H1 (cell line): ENCODE results near the gene CDC7. TPM values are rescaled to one million over a fixed set of nuclear protein-coding genes. Genes with fewer than 3 reads are reported as not detected.

Experiments used
- CTCF ChIA-PET: fragments of 300-600 bp; sonication (Branson Sonifier 250); formaldehyde crosslinking; loops from one replicate; lab custom pipeline; 2021; ENCODE audit not compliant: partially characterized antibody; lab: Charles Lee
- POLR2A ChIA-PET: fragments of 300-600 bp; sonication (Branson Sonifier 250); formaldehyde crosslinking; loops from one replicate; lab custom pipeline; 2021; ENCODE audit warnings: inconsistent platforms; ENCODE audit not compliant: partially characterized antibody; lab: Charles Lee
- DNase-seq, 2 experiments: peaks; one replicate each; pipeline versions ENCODE4 v3.0.0 to v3.0.0-alpha.2; 2010 to 2022; ENCODE audit warnings: low spot score in 2 of 2, low read depth in 1 of 2, mixed read lengths in 1 of 2
- FAIRE-seq: peaks from 2 replicates; lab custom pipeline; 2011; peaks lifted over from hg19 to GRCh38; lab: Jason Lieb, UNC
- H2AFZ ChIP-seq: 2 replicates; pipeline ENCODE4 v1.8.1; 2012; ENCODE audit warnings: low read length, inconsistent platforms
- H2AK5ac ChIP-seq: 2 replicates; pipeline ENCODE4 v1.6.1; 2013; ENCODE audit warnings: low read depth, low read length
- H2BK120ac ChIP-seq: replicated peaks from 2 replicates; pipeline ENCODE3; 2013; ENCODE audit warnings: low read depth, low read length, inconsistent platforms
- H2BK12ac ChIP-seq: 2 replicates; pipeline ENCODE4 v1.6.1; 2013; ENCODE audit warnings: low read depth, low read length
- H2BK15ac ChIP-seq: 2 replicates; pipeline ENCODE4 v1.6.1; 2013; ENCODE audit warnings: low read length
- H2BK20ac ChIP-seq: 2 replicates; pipeline ENCODE4 v1.6.1; 2013; ENCODE audit warnings: low read length
- H2BK5ac ChIP-seq: 2 replicates; pipeline ENCODE4 v1.6.1; 2013; ENCODE audit warnings: low read depth, low read length
- H3K14ac ChIP-seq: 2 replicates; pipeline ENCODE4 v1.6.1; 2013; ENCODE audit warnings: inconsistent platforms; ENCODE audit not compliant: insufficient read length
- H3K18ac ChIP-seq: 2 replicates; pipeline ENCODE4 v1.6.1; 2013; ENCODE audit warnings: low read length; ENCODE audit errors: extremely low read depth
- H3K23ac ChIP-seq: 2 replicates; pipeline ENCODE4 v1.6.1; 2013; ENCODE audit warnings: inconsistent platforms; ENCODE audit not compliant: insufficient read length
- H3K23me2 ChIP-seq: 2 replicates; pipeline ENCODE4 v1.6.1; 2013; ENCODE audit warnings: low read depth, low read length
- H3K27ac ChIP-seq: 2 replicates; pipeline ENCODE4 v1.6.1; 2011; ENCODE audit warnings: low read depth, low read length, inconsistent platforms
- H3K27me3 ChIP-seq, 4 experiments: replicated peaks in 1 of 4; 1 replicate in 1 of 4; 2 replicates in 3 of 4; pipeline versions ENCODE4 v1.6.1 to v1.8.1; 2011 to 2013; ENCODE audit warnings: low read length in 3 of 4, mild to moderate bottlenecking in 3 of 4, inconsistent platforms in 2 of 4, mixed read lengths in 2 of 4, moderate library complexity in 1 of 4; ENCODE audit not compliant: control insufficient read depth in 3 of 4, insufficient read depth in 3 of 4; ENCODE audit errors: extremely low read depth in 1 of 4
- H3K36me3 ChIP-seq, 4 experiments: 2 replicates each; pipeline versions ENCODE4 v1.6.1 to v1.8.1; 2011 to 2013; ENCODE audit warnings: mild to moderate bottlenecking in 4 of 4, low read length in 3 of 4, moderate library complexity in 2 of 4, control low read depth in 1 of 4, inconsistent platforms in 1 of 4; ENCODE audit not compliant: insufficient read depth in 4 of 4, control insufficient read depth in 2 of 4
- H3K4ac ChIP-seq: replicated peaks from 2 replicates; pipeline ENCODE3; 2013; ENCODE audit warnings: low read length, low read depth, mixed read lengths, inconsistent platforms; ENCODE audit not compliant: insufficient read length
- H3K4me1 ChIP-seq, 4 experiments: replicated peaks in 1 of 4; 1 replicate in 1 of 4; 2 replicates in 3 of 4; pipeline versions ENCODE4 v1.6.1 to v1.8.1; 2011 to 2013; ENCODE audit warnings: low read length in 3 of 4, inconsistent platforms in 2 of 4, mixed read lengths in 1 of 4; ENCODE audit not compliant: insufficient read depth in 4 of 4, control insufficient read depth in 3 of 4
- H3K4me2 ChIP-seq, 2 experiments: 2 replicates each; pipeline versions ENCODE4 v1.6.1 to v1.8.1; 2011 to 2013; ENCODE audit warnings: low read depth in 2 of 2, low read length in 2 of 2, control low read depth in 1 of 2, inconsistent platforms in 1 of 2, mild to moderate bottlenecking in 1 of 2; ENCODE audit not compliant: insufficient read depth in 1 of 2
- H3K4me3 ChIP-seq, 4 experiments: fragments of 200-600, 300-600 bp in 1 of 4; sonication (generic), shearing (Covaris generic), sonication (Bioruptor Twin) in 1 of 4; 2 replicates each; pipeline versions ENCODE4 v1.5.1 to v1.8.1; 2011 to 2016; ENCODE audit warnings: low read length in 4 of 4, low read depth in 3 of 4, control low read depth in 2 of 4, inconsistent platforms in 2 of 4, mild to moderate bottlenecking in 2 of 4, mixed read lengths in 1 of 4, moderate library complexity in 1 of 4; ENCODE audit not compliant: insufficient read depth in 2 of 4; ENCODE audit errors: extremely low read depth in 1 of 4
- H3K56ac ChIP-seq: replicated peaks from 2 replicates; pipeline ENCODE3; 2013; ENCODE audit warnings: low read depth, mild to moderate bottlenecking, mixed read lengths, low read length, inconsistent platforms; ENCODE audit not compliant: insufficient read length
- H3K79me1 ChIP-seq: 2 replicates; pipeline ENCODE4 v1.6.1; 2013; ENCODE audit warnings: low read depth, low read length, control low read depth
- H3K79me2 ChIP-seq, 2 experiments: 2 replicates each; pipeline versions ENCODE4 v1.6.1 to v1.8.1; 2012 to 2013; ENCODE audit warnings: low read length in 2 of 2, mild to moderate bottlenecking in 2 of 2, inconsistent platforms in 1 of 2; ENCODE audit not compliant: insufficient read depth in 2 of 2, control insufficient read depth in 1 of 2
- H3K9ac ChIP-seq, 4 experiments: replicated peaks in 1 of 4; 1 replicate in 1 of 4; 2 replicates in 3 of 4; pipeline versions ENCODE4 v1.6.1 to v1.8.1; 2011 to 2013; ENCODE audit warnings: low read depth in 3 of 4, low read length in 3 of 4, control low read depth in 2 of 4, mild to moderate bottlenecking in 2 of 4, moderate library complexity in 2 of 4, inconsistent platforms in 1 of 4; ENCODE audit errors: extremely low read depth in 1 of 4
- H3K9me3 ChIP-seq, 2 experiments: 2 replicates each; pipeline versions ENCODE4 v1.6.1 to v1.8.1; 2012 to 2013; ENCODE audit warnings: mild to moderate bottlenecking in 2 of 2, moderate library complexity in 2 of 2, control low read depth in 1 of 2, inconsistent platforms in 1 of 2, low read depth in 1 of 2, low read length in 1 of 2, mixed read lengths in 1 of 2; ENCODE audit not compliant: insufficient read depth in 2 of 2
- H4K20me1 ChIP-seq, 2 experiments: replicated peaks in 1 of 2; 2 replicates each; pipeline versions ENCODE3 to v1.8.1; 2011 to 2013; ENCODE audit warnings: inconsistent platforms in 2 of 2, low read length in 2 of 2, mild to moderate bottlenecking in 1 of 2; ENCODE audit not compliant: insufficient read depth in 2 of 2, control insufficient read depth in 1 of 2
- H4K5ac ChIP-seq: 2 replicates; pipeline ENCODE4 v1.6.1; 2013; ENCODE audit warnings: low read length, low read depth, mixed read lengths, inconsistent platforms; ENCODE audit not compliant: insufficient read length
- H4K8ac ChIP-seq: 2 replicates; pipeline ENCODE4 v1.8.0; 2013; ENCODE audit warnings: mild to moderate bottlenecking, moderate library complexity, low read length, inconsistent platforms; ENCODE audit not compliant: insufficient read depth; ENCODE audit errors: extremely low read depth
- H4K91ac ChIP-seq: replicated peaks from 2 replicates; pipeline ENCODE3; 2013; ENCODE audit warnings: low read length, mixed read lengths, inconsistent platforms; ENCODE audit not compliant: insufficient read length
- SRF ChIP-seq: IDR thresholded peaks from 2 replicates; pipeline ENCODE4 v1.6.1; 2011; ENCODE audit warnings: mild to moderate bottlenecking, low read depth, low read length, moderate library complexity
- WGBS, 2 experiments: shearing (Covaris generic) in 1 of 2; methylation state at CpG; one replicate each; pipeline versions ENCODE4 v1.1.6 to v1.1.7; 2013 to 2015; ENCODE audit warnings: low lambda C conversion rate in 2 of 2, mixed read lengths in 2 of 2, inconsistent platforms in 1 of 2, low coverage in 1 of 2, missing lambda C conversion rate in 1 of 2; ENCODE audit not compliant: insufficient replicate concordance in 2 of 2, insufficient coverage in 1 of 2, insufficient read length in 1 of 2; ENCODE audit errors: extremely low coverage in 1 of 2, missing lambda C conversion rate in 1 of 2; 5-methylcytosine and 5-hydroxymethylcytosine counted together
- polyA plus RNA-seq, 7 experiments: library from polyadenylated mRNA; depleted of rRNA in 3 of 7; stranded (reverse) in 5 of 7; unstranded in 2 of 7; fragments of >200 nt in 5 of 7; fragments of 200-250 nt in 2 of 7; gene quantifications; 1 replicate in 5 of 7; 2 replicates in 1 of 7; 4 replicates in 1 of 7; pipeline versions ENCODE4 v1.2.1 to v1.2.3, GENCODE V29; 2011 to 2013; ENCODE audit warnings: missing spikeins in 2 of 7, mixed read lengths in 2 of 7
- total RNA-seq: library from RNA; stranded (reverse); fragmentation: NEBNext Ultra II Directional; extraction: Animal tissue kit (Norgen Biotek cat#: 25700); gene quantifications from 2 replicates; pipeline ENCODE4 v1.2.1, GENCODE V29; 2021

CDC7 gene
- total and polyA plus RNA-seq, 2 of the 8 experiments (the other 6 are each of a cell fraction or from before 2014, with no cell fraction given) = 12.2 to 34.4 TPM

DNA sequence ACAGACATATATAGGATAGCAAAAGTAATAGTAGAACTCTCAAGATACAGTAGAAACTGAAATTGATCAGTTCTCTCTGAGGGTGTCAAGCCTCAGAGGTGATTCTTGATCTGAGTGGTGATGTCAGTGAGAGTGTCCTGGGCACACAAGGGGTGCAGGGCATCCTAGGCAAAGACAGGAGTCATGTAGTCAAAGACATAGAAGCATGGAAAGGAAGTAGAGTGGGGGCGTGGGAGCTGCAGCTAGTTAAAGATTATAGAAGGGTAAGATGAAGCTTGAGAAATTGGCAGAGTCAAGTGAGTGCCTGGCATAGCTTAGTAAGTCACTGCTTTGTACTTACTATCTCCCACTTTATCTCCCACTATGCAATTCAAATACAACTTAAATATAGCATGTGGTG is 22.8 kb downstream of the CDC7 start:
- Histone ChIP-seq H3K79me2 (no peaks in the 10 kb centered on the region), H2BK15ac (no peak overlapping the region), H3K18ac (no peak overlapping the region), H3K9ac (no peak overlapping the region), H3K23me2 (no peaks in the 10 kb centered on the region), H3K14ac (no peak overlapping the region), H3K23ac (no peak overlapping the region), H3K27ac (no peak overlapping the region), H4K8ac (no peak overlapping the region), H2BK5ac (no peak overlapping the region), H2AFZ (no peak overlapping the region), H3K56ac (no peak overlapping the region), H3K4me1 (no peaks in the 10 kb centered on the region), H3K27me3 (no peaks in the 10 kb centered on the region), H4K91ac (no peak overlapping the region), H2BK20ac (no peak overlapping the region), H3K36me3 (peaks cover 0 to 23% (median 4%) of the 10 kb centered on the region in 4 experiments; a peak in 4 of 8 replicates), H4K5ac (no peak overlapping the region), H2AK5ac (no peak overlapping the region), H3K4me2 (no peak overlapping the region), H3K9me3 (no peaks in the 10 kb centered on the region), H3K4me3 (no peak overlapping the region), H2BK12ac (no peak overlapping the region), H3K79me1 (no peaks in the 10 kb centered on the region), H2BK120ac (no peak overlapping the region), H4K20me1 (no peaks in the 10 kb centered on the region), H3K4ac (no peak overlapping the region)
- DNase-seq = no peak
- WGBS, 2 experiments = 77% methylated on average over 1 of the region's 1 CpG; no CpG with 5 or more reads in 1 of the 2 experiments
- no peak for FAIRE-seq
- CTCF ChIA-PET = interaction anchor here (1.2 to 1.7 kb wide), 2 partner anchors 10 to 11 kb away, joined by 5 read pairs; no protein-coding TSS in a partner anchor
- TF ChIP-seq SRF = no peak
- POLR2A ChIA-PET = interaction anchor here (1.1 kb wide), 1 partner anchor 9 kb away, joined by 4 read pairs; no protein-coding TSS in a partner anchor
